Sigmoid colon (tissue), 4 donors: ENCODE data around the gene TAGLN.

Source experiments
- POLR2AphosphoS5 ChIP-seq, 4 donors: sonication (generic); formaldehyde crosslinking; IDR thresholded peaks; one replicate each; pipeline ENCODE4 v1.6.1; 2017; ENCODE audit warnings: antibody characterized with exemption in 4 of 4
- TF ChIP-seq, protein P1 (sequence below), 4 experiments: fragments of 450-650 bp in 3 of 4; fragments of 200-600 bp in 1 of 4; IDR thresholded peaks; one replicate each; pipeline ENCODE4 v1.5.1; 2016 to 2019; ENCODE audit warnings: antibody characterized with exemption in 4 of 4, mild to moderate bottlenecking in 3 of 4, moderate library complexity in 2 of 4

DNA sequence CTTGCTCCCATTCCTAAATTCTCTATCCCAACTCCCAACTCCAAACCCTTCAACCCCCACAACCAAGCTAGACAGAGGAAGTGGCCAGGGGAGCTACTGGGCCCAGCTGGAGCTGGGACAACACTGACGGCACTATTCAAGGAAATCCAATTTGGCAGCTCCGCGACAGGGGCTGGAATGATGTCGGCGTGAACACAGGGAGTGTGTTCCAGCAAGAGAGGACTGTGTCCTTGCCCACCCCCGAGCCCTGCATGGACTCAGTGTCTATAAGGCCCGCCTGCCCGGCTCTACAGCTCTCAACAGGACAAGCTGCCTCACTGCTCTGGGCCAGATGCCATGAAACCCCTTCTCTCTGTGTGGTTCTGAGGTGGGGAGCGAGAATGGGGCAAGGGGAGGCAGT, 21.4 kb downstream of the TAGLN start:
- TF ChIP-seq, protein P1, sequence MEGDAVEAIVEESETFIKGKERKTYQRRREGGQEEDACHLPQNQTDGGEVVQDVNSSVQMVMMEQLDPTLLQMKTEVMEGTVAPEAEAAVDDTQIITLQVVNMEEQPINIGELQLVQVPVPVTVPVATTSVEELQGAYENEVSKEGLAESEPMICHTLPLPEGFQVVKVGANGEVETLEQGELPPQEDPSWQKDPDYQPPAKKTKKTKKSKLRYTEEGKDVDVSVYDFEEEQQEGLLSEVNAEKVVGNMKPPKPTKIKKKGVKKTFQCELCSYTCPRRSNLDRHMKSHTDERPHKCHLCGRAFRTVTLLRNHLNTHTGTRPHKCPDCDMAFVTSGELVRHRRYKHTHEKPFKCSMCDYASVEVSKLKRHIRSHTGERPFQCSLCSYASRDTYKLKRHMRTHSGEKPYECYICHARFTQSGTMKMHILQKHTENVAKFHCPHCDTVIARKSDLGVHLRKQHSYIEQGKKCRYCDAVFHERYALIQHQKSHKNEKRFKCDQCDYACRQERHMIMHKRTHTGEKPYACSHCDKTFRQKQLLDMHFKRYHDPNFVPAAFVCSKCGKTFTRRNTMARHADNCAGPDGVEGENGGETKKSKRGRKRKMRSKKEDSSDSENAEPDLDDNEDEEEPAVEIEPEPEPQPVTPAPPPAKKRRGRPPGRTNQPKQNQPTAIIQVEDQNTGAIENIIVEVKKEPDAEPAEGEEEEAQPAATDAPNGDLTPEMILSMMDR (IDR thresholded peaks at IDR 0.05): no peak
- peak; percentile 61 to 84 (median 82) for TF ChIP-seq POLR2AphosphoS5 (IDR thresholded peaks at IDR 0.05)
